CD4-positive, alpha-beta T cell (primary cell): ENCODE data around the gene TBX15. TPM values are rescaled to one million over a fixed set of nuclear protein-coding genes. Genes with fewer than 3 reads are reported as not detected.

Experiments
- ATAC-seq: fragments of 200-7000 bp; cut with Tn5 transposase; one replicate; pipeline ENCODE4 v1.10.0; 2022; ENCODE audit warnings: mild to moderate bottlenecking; ENCODE audit not compliant: poor library complexity
- CTCF ChIA-PET: fragments of 350-600 bp; sonication (Branson Sonifier 250); formaldehyde crosslinking; loops from one replicate; lab custom pipeline; 2021; ENCODE audit warnings: antibody characterized with exemption, inconsistent platforms; lab: Charles Lee
- POLR2A ChIA-PET: fragments of 350-600 bp; sonication (Branson Sonifier 250); formaldehyde crosslinking; loops from one replicate; lab custom pipeline; 2021; ENCODE audit warnings: antibody characterized with exemption, inconsistent platforms; lab: Charles Lee
- DNase-seq, 14 experiments: peaks; one replicate each; pipeline ENCODE4 v3.0.0-alpha.2; 2013 to 2020; ENCODE audit warnings: mixed read lengths in 2 of 14
- H3K27ac ChIP-seq, 2 donors: one replicate each; pipeline versions ENCODE4 v1.5.1 to v1.7.0; 2013; ENCODE audit warnings: low read length in 2 of 2, low read depth in 1 of 2, mild to moderate bottlenecking in 1 of 2
- H3K27me3 ChIP-seq, 2 experiments: 1 replicate in 1 of 2; 2 replicates in 1 of 2; pipeline versions ENCODE4 v1.6.1 to v1.7.0; 2013; ENCODE audit warnings: low read length in 2 of 2, control low read depth in 1 of 2, mild to moderate bottlenecking in 1 of 2, moderate library complexity in 1 of 2; ENCODE audit not compliant: insufficient read depth in 2 of 2, control insufficient read depth in 1 of 2
- H3K36me3 ChIP-seq: one replicate; pipeline ENCODE4 v1.6.1; 2013; ENCODE audit warnings: low read length, control low read depth; ENCODE audit not compliant: insufficient read depth
- H3K4me1 ChIP-seq: one replicate; pipeline ENCODE4 v1.6.1; 2013; ENCODE audit warnings: low read length, control low read depth; ENCODE audit not compliant: insufficient read depth
- H3K4me3 ChIP-seq: one replicate; pipeline ENCODE4 v1.5.1; 2013; ENCODE audit warnings: mild to moderate bottlenecking, low read length, moderate library complexity
- H3K9me3 ChIP-seq, 2 experiments: 1 replicate in 1 of 2; 2 replicates in 1 of 2; pipeline versions ENCODE4 v1.6.1 to v1.7.0; 2013; ENCODE audit warnings: low read length in 2 of 2, mild to moderate bottlenecking in 2 of 2, control low read depth in 1 of 2, moderate library complexity in 1 of 2; ENCODE audit not compliant: control insufficient read depth in 1 of 2, insufficient read depth in 1 of 2
- H3K27ac Mint-ChIP-seq: one replicate; pipeline ENCODE4 v1.8.0; 2020; ENCODE audit warnings: mixed read lengths
- H3K27me3 Mint-ChIP-seq: one replicate; pipeline ENCODE4 v1.8.0; 2021; ENCODE audit warnings: mixed read lengths
- H3K36me3 Mint-ChIP-seq: one replicate; pipeline ENCODE4 v1.8.0; 2021; ENCODE audit warnings: low read depth, mixed read lengths
- H3K4me1 Mint-ChIP-seq: one replicate; pipeline ENCODE4 v1.8.0; 2021; ENCODE audit warnings: low read depth, mixed read lengths
- H3K4me3 Mint-ChIP-seq: one replicate; pipeline ENCODE4 v1.8.0; 2020; ENCODE audit warnings: mild to moderate bottlenecking, mixed read lengths
- H3K9me3 Mint-ChIP-seq: one replicate; pipeline ENCODE4 v1.8.0; 2020; ENCODE audit warnings: mixed read lengths
- CTCF ChIP-seq: fragments of 200-600 bp; IDR thresholded peaks from one replicate; pipeline ENCODE4 v1.8.0; 2022; ENCODE audit warnings: antibody characterized with exemption, mild to moderate bottlenecking
- intact Hi-C, 2 experiments: fragments of 100-400 bp; cut with DNase I in 1 of 2; cut with micrococcal nuclease in 1 of 2; formaldehyde crosslinking; loops; one replicate each; pipeline versions ENCODE4 v1.15.1 to v1.9.0; 2023 to 2025; cut with DNase I, micrococcal nuclease
- total RNA-seq, 174 experiments: library from RNA in 2 of 174; stranded (reverse) in 2 of 174; gene quantifications; one replicate each; pipeline ENCODE4 v1.2.3 and lab custom pipeline; 2021 to 2026

The TBX15 gene
- total RNA-seq, 2 experiments from 2014 or later = not detected

GRCh38 chr1:118984722-118985639 is 3.2 kb downstream of the TBX15 start:
- no peak overlapping the region for H3K27ac Mint-ChIP-seq
- peaks cover 5 to 78% of the 10 kb centered on the region in 2 experiments for H3K9me3 ChIP-seq

GRCh38 chr1:118984086-118984721 is 3.9 kb downstream of the TBX15 start:
- Mint-ChIP-seq H3K27me3 (peaks cover 91% of the 10 kb centered on the region), H3K4me3 (no peak overlapping the region), H3K4me1 (peaks cover 21% of the 10 kb centered on the region), H3K9me3 (peaks cover 2% of the 10 kb centered on the region), H3K36me3 (no peaks in the 10 kb centered on the region), H3K27ac (no peak overlapping the region)
- POLR2A ChIA-PET = no interaction called here
- H3K27ac ChIP-seq = no peak overlapping the region
- ATAC-seq = no peak
- intact Hi-C loops = no loop called here
- peaks cover 5 to 71% of the 10 kb centered on the region in 2 experiments for H3K9me3 ChIP-seq
- CTCF ChIA-PET = no interaction called here
- no peak overlapping the region for H3K4me3 ChIP-seq
- H3K36me3 ChIP-seq = no peaks in the 10 kb centered on the region
- peaks cover 16% of the 10 kb centered on the region for H3K4me1 ChIP-seq
- H3K27me3 ChIP-seq = peaks cover 90 to 96% of the 10 kb centered on the region in 2 experiments
- TF ChIP-seq CTCF = no peak
- DNase-seq = no peak

More at GRCh38 chr1:118984722-118985639, 3.2 kb downstream of the TBX15 start:
- peaks cover 94% of the 10 kb centered on the region for H3K27me3 Mint-ChIP-seq
- peaks cover 21% of the 10 kb centered on the region for H3K4me1 Mint-ChIP-seq
- H3K36me3 Mint-ChIP-seq = no peaks in the 10 kb centered on the region
- H3K9me3 Mint-ChIP-seq = peaks cover 2% of the 10 kb centered on the region
- no peak overlapping the region for H3K27ac ChIP-seq
- no peak for TF ChIP-seq CTCF
- POLR2A ChIA-PET = no interaction called here
- no peak for ATAC-seq
- peak overlapping the region; percentile 48 for H3K4me3 Mint-ChIP-seq
- H3K27me3 ChIP-seq = peaks cover 92 to 96% of the 10 kb centered on the region in 2 experiments
- peaks cover 16% of the 10 kb centered on the region for H3K4me1 ChIP-seq
- CTCF ChIA-PET = no interaction called here
- intact Hi-C loops = no loop called here
- no peaks in the 10 kb centered on the region for H3K36me3 ChIP-seq
- no peak overlapping the region for H3K4me3 ChIP-seq
- no peak for DNase-seq

GRCh38 chr1:118983558-118984041 is 4.5 kb downstream of the TBX15 start:
- ATAC-seq (no peak), DNase-seq (no peak)
- intact Hi-C loops = no loop called here
- H3K27ac Mint-ChIP-seq = no peak overlapping the region
- ChIA-PET CTCF (no interaction called here), POLR2A (no interaction called here)
- H3K27me3 ChIP-seq = peaks cover 90 to 96% of the 10 kb centered on the region in 2 experiments
- TF ChIP-seq CTCF = no peak
- no peaks in the 10 kb centered on the region for H3K36me3 ChIP-seq
- no peak overlapping the region for H3K4me3 Mint-ChIP-seq
- no peak overlapping the region for H3K4me3 ChIP-seq
- H3K9me3 ChIP-seq = peaks cover 5 to 68% of the 10 kb centered on the region in 2 experiments
- H3K4me1 Mint-ChIP-seq = peaks cover 21% of the 10 kb centered on the region
- H3K9me3 Mint-ChIP-seq = peaks cover 2% of the 10 kb centered on the region
- no peaks in the 10 kb centered on the region for H3K36me3 Mint-ChIP-seq
- H3K27me3 Mint-ChIP-seq = peaks cover 91% of the 10 kb centered on the region
- H3K4me1 ChIP-seq = peaks cover 16% of the 10 kb centered on the region
- H3K27ac ChIP-seq = no peak overlapping the region
